NB4 (cell line): ENCODE results near the gene PDE4B.

ENCODE experiments used
- CTCF ChIP-seq: IDR thresholded peaks from one replicate; pipeline ENCODE4 v1.5.1; 2012; ENCODE audit warnings: low read depth, low read length
- MAX ChIP-seq: IDR thresholded peaks from 2 replicates; pipeline ENCODE4 v1.6.1; 2011; ENCODE audit warnings: low read depth, low read length
- MYC ChIP-seq: IDR thresholded peaks from 2 replicates; pipeline ENCODE4 v1.6.1; 2011; ENCODE audit warnings: low read depth, low read length
- POLR2A ChIP-seq: IDR thresholded peaks from 2 replicates; pipeline ENCODE4 v1.6.1; 2011; ENCODE audit warnings: mild to moderate bottlenecking; ENCODE audit not compliant: insufficient read length; ENCODE audit errors: extremely low read depth

- no peak for TF ChIP-seq CTCF
- TF ChIP-seq POLR2A: no peak
- 0 out of 2 replicates have a peak, but pooled peaks have one; percentile 26 for TF ChIP-seq MYC
- peak; percentile 18; the same call in 1 of the 2 replicates for TF ChIP-seq MAX
These were observed 457.8 kb downstream of the PDE4B start for GRCh38 chr1:66250478-66250877.
